NCI-H226 (cell line): ENCODE results near the gene TTBK1.

Source experiments
- DNase-seq: peaks from one replicate; pipeline ENCODE4 v3.0.0-alpha.2; 2015

TTBK1 gene

GRCh38 chr6:43308101-43308989 lies 65.1 kb downstream of the TTBK1 start, which contains the start of gene CRIP3:
Gene CRIP3 (minus strand): TSS chr6:43308826. CDS start chr6:43308792, 34 bp downstream.
- no peak for DNase-seq

GRCh38 chr6:43308990-43309477 lies 65.8 kb downstream of the TTBK1 start:
- DNase-seq: no peak

- no peak for DNase-seq
These were observed 66.9 kb downstream of the TTBK1 start for GRCh38 chr6:43310134-43310533.

- DNase-seq: no peak
These were observed 67.3 kb downstream of the TTBK1 start for GRCh38 chr6:43310624-43311023.

- DNase-seq: no peak
These were observed 68.4 kb downstream of the TTBK1 start for GRCh38 chr6:43311666-43312065.

GRCh38 chr6:43313813-43314212 lies 70.5 kb downstream of the TTBK1 start:
- DNase-seq: no peak

GRCh38 chr6:43318011-43318410 lies 74.7 kb downstream of the TTBK1 start:
- no peak for DNase-seq

- no peak for DNase-seq
These were observed 82.6 kb downstream of the TTBK1 start for GRCh38 chr6:43325876-43326275.

GRCh38 chr6:43328528-43328927 lies 85.2 kb downstream of the TTBK1 start:
- DNase-seq: no peak

- DNase-seq: no peak
These were observed 88.2 kb downstream of the TTBK1 start for GRCh38 chr6:43331470-43331869.

- DNase-seq: no peak
These were observed 88.6 kb downstream of the TTBK1 start for GRCh38 chr6:43331891-43332290.

GRCh38 chr6:43334466-43335095 lies 91.3 kb downstream of the TTBK1 start:
- DNase-seq: peak; percentile 55

GRCh38 chr6:43335469-43335868 lies 92.2 kb downstream of the TTBK1 start:
- DNase-seq: no peak

- DNase-seq: no peak
These were observed 93.1 kb downstream of the TTBK1 start for GRCh38 chr6:43336382-43336781.
